HepG2 (cell line): Measurements from ENCODE around the gene NFE2L1. TPM values are rescaled to one million over a fixed set of nuclear protein-coding genes. Genes with fewer than 3 reads are reported as not detected.

Experiments
- ATF5 ChIP-seq: sonication (generic); formaldehyde crosslinking; IDR thresholded peaks from 2 replicates; pipeline ENCODE4 v1.4.0; 2020; ENCODE audit warnings: mild to moderate bottlenecking, low read depth, missing genetic modification reagents
- CBFB ChIP-seq: sonication (generic); formaldehyde crosslinking; IDR thresholded peaks from 2 replicates; pipeline ENCODE4 v1.4.0; 2020; ENCODE audit warnings: missing genetic modification reagents
- FOXC1 ChIP-seq: sonication (generic); formaldehyde crosslinking; IDR thresholded peaks from 2 replicates; pipeline ENCODE4 v1.8.0; 2022; ENCODE audit warnings: mild to moderate bottlenecking, missing genetic modification reagents, borderline replicate concordance
- FOXM1 ChIP-seq: sonication (generic); formaldehyde crosslinking; IDR thresholded peaks from 2 replicates; pipeline ENCODE4 v1.5.0; 2020; ENCODE audit warnings: missing genetic modification reagents
- MAF1 ChIP-seq: sonication (generic); formaldehyde crosslinking; IDR thresholded peaks from 2 replicates; pipeline ENCODE4 v1.5.0; 2020; ENCODE audit warnings: missing genetic modification reagents, borderline replicate concordance
- MIXL1 ChIP-seq: IDR thresholded peaks from 2 replicates; pipeline ENCODE4 v1.6.1; 2016
- NCOA5 ChIP-seq: sonication (generic); formaldehyde crosslinking; IDR thresholded peaks from 2 replicates; pipeline ENCODE4 v1.4.0; 2020; ENCODE audit warnings: missing genetic modification reagents
- RARA ChIP-seq: IDR thresholded peaks from 2 replicates; pipeline ENCODE4 v1.6.1; 2016; ENCODE audit warnings: missing genetic modification reagents, missing compliant biosample characterization
- SIX4 ChIP-seq: sonication (generic); formaldehyde crosslinking; IDR thresholded peaks from 2 replicates; pipeline ENCODE4 v1.4.0; 2020; ENCODE audit warnings: missing genetic modification reagents
- TFDP2 ChIP-seq: sonication (generic); formaldehyde crosslinking; IDR thresholded peaks from 2 replicates; pipeline ENCODE4 v1.4.0; 2020; ENCODE audit warnings: missing genetic modification reagents
- TMF1 ChIP-seq: sonication (generic); formaldehyde crosslinking; IDR thresholded peaks from 2 replicates; pipeline ENCODE4 v1.8.1; 2022; ENCODE audit warnings: low read depth, missing genetic modification reagents
- UBTF ChIP-seq: sonication (generic); formaldehyde crosslinking; IDR thresholded peaks from 2 replicates; pipeline ENCODE4 v1.4.0; 2020; ENCODE audit warnings: mild to moderate bottlenecking, missing genetic modification reagents
- ZFP41 ChIP-seq: sonication (generic); formaldehyde crosslinking; IDR thresholded peaks from 2 replicates; pipeline ENCODE4 v1.4.0; 2020; ENCODE audit warnings: mild to moderate bottlenecking, missing genetic modification reagents, borderline replicate concordance
- ZNF30 ChIP-seq: sonication (generic); formaldehyde crosslinking; IDR thresholded peaks from 2 replicates; pipeline ENCODE4 v1.5.0; 2020; ENCODE audit warnings: mild to moderate bottlenecking, missing genetic modification reagents
- ZNF547 ChIP-seq: sonication (generic); formaldehyde crosslinking; IDR thresholded peaks from 2 replicates; pipeline ENCODE4 v1.5.1; 2020; ENCODE audit warnings: mild to moderate bottlenecking, missing genetic modification reagents
- ZNF607 ChIP-seq: sonication (generic); formaldehyde crosslinking; IDR thresholded peaks from 2 replicates; pipeline ENCODE4 v1.5.1; 2020; ENCODE audit warnings: missing genetic modification reagents, mild to moderate bottlenecking, borderline replicate concordance
- ZNF766 ChIP-seq: sonication (generic); formaldehyde crosslinking; IDR thresholded peaks from 2 replicates; pipeline ENCODE4 v1.5.0; 2020; ENCODE audit warnings: missing genetic modification reagents, borderline replicate concordance
- polyA plus RNA-seq, 8 experiments: library from polyadenylated mRNA; depleted of rRNA in 3 of 8; stranded (reverse) in 7 of 8; unstranded in 1 of 8; fragments of >200 nt; fragmentation: Illumina TruSeq in 4 of 8; extraction: Trizol in 4 of 8; gene quantifications; 2 replicates each; pipeline versions ENCODE4 v1.2.1 to v1.2.3, GENCODE V29; 2011 to 2016; ENCODE audit warnings: low read depth in 4 of 8, missing spikeins in 1 of 8, mixed read lengths in 1 of 8; ENCODE audit not compliant: insufficient read depth in 1 of 8
- total RNA-seq, 5 experiments: library from RNA; depleted of rRNA; stranded (reverse); fragments of >200 nt; fragmentation: Illumina TruSeq; extraction: Trizol; gene quantifications; 2 replicates each; pipeline ENCODE4 v1.2.3, GENCODE V29; 2016; ENCODE audit warnings: low read depth in 1 of 5
- TF ChIP-seq, protein P1 (sequence below): sonication (generic); formaldehyde crosslinking; IDR thresholded peaks from 2 replicates; pipeline ENCODE4 v1.5.0; 2020; ENCODE audit warnings: mild to moderate bottlenecking, missing genetic modification reagents
- TF ChIP-seq, protein P2 (sequence below): sonication (generic); formaldehyde crosslinking; IDR thresholded peaks from 2 replicates; pipeline ENCODE4 v1.5.0; 2020; ENCODE audit warnings: missing genetic modification reagents

NFE2L1 gene
- total and polyA plus RNA-seq, 2 of the 13 experiments (the other 11 are each of a cell fraction or from before 2014, with no cell fraction given), result 67.0 to 234 TPM

- TF ChIP-seq ZNF607 (CRISPR knock-in tag) (no peak; the same call in 1 of the 2 replicates), ZFP41 (CRISPR knock-in tag) (no peak; the same call in 1 of the 2 replicates), FOXM1 (0 out of 2 replicates have a peak, but pooled peaks have one; percentile 59), ZNF30 (no peak), FOXC1 (CRISPR knock-in tag) (peak; percentile 94), RARA (peak; percentile 10; the same call in 1 of the 2 replicates), ZNF766 (CRISPR knock-in tag) (0 out of 2 replicates have a peak, but pooled peaks have one; percentile 64), MAF1 (0 out of 2 replicates have a peak, but pooled peaks have one; percentile 36), SIX4 (CRISPR knock-in tag) (peak; percentile 64; the same call in 1 of the 2 replicates), ATF5 (no peak; the same call in 1 of the 2 replicates), TFDP2 (peak; percentile 91), ZNF547 (CRISPR knock-in tag) (peak; percentile 84; the same call in 1 of the 2 replicates), NCOA5 (CRISPR knock-in tag) (no peak), TMF1 (CRISPR knock-in tag) (peak; percentile 87), UBTF (CRISPR knock-in tag) (peak; percentile 90), MIXL1 (CRISPR knock-in tag) (peak; percentile 44; the same call in 1 of the 2 replicates), CBFB (peak; percentile 67; the same call in 1 of the 2 replicates)
- TF ChIP-seq, protein P1, sequence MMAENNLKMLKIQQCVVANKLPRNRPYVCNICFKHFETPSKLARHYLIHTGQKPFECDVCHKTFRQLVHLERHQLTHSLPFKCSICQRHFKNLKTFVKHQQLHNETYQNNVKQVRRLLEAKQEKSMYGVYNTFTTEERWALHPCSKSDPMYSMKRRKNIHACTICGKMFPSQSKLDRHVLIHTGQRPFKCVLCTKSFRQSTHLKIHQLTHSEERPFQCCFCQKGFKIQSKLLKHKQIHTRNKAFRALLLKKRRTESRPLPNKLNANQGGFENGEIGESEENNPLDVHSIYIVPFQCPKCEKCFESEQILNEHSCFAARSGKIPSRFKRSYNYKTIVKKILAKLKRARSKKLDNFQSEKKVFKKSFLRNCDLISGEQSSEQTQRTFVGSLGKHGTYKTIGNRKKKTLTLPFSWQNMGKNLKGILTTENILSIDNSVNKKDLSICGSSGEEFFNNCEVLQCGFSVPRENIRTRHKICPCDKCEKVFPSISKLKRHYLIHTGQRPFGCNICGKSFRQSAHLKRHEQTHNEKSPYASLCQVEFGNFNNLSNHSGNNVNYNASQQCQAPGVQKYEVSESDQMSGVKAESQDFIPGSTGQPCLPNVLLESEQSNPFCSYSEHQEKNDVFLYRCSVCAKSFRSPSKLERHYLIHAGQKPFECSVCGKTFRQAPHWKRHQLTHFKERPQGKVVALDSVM (CRISPR knock-in tag), result 0 out of 2 replicates have a peak, but pooled peaks have one; percentile 48
- TF ChIP-seq, protein P2, sequence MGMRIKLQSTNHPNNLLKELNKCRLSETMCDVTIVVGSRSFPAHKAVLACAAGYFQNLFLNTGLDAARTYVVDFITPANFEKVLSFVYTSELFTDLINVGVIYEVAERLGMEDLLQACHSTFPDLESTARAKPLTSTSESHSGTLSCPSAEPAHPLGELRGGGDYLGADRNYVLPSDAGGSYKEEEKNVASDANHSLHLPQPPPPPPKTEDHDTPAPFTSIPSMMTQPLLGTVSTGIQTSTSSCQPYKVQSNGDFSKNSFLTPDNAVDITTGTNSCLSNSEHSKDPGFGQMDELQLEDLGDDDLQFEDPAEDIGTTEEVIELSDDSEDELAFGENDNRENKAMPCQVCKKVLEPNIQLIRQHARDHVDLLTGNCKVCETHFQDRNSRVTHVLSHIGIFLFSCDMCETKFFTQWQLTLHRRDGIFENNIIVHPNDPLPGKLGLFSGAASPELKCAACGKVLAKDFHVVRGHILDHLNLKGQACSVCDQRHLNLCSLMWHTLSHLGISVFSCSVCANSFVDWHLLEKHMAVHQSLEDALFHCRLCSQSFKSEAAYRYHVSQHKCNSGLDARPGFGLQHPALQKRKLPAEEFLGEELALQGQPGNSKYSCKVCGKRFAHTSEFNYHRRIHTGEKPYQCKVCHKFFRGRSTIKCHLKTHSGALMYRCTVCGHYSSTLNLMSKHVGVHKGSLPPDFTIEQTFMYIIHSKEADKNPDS (CRISPR knock-in tag), result 0 out of 2 replicates have a peak, but pooled peaks have one; percentile 63
Measured at GRCh38 chr17:48101012-48101720, 53.0 kb downstream of the NFE2L1 start, which contains the start of gene CBX1 (continued).
